H1 (cell line): Measurements from ENCODE around the gene BOLA3. TPM values are rescaled to one million over a fixed set of nuclear protein-coding genes. Genes with fewer than 3 reads are reported as not detected.

Experiments used
- BRCA1 ChIP-seq: IDR thresholded peaks from 2 replicates; pipeline ENCODE4 v1.6.1; 2012; ENCODE audit warnings: low read depth, low read length, improper control_type of control experiment
- GABPA ChIP-seq: IDR thresholded peaks from 2 replicates; pipeline ENCODE4 v1.6.1; 2011; ENCODE audit warnings: mild to moderate bottlenecking, low read length, moderate library complexity, borderline replicate concordance; ENCODE audit not compliant: insufficient read depth
- KDM5A ChIP-seq: fragments of 200-600 bp; IDR thresholded peaks from 2 replicates; pipeline ENCODE4 v1.7.1; 2012; ENCODE audit warnings: mild to moderate bottlenecking, low read length, inconsistent platforms, mixed read lengths
- polyA plus RNA-seq, 7 experiments: library from polyadenylated mRNA; depleted of rRNA in 3 of 7; stranded (reverse) in 5 of 7; unstranded in 2 of 7; fragments of >200 nt in 5 of 7; fragments of 200-250 nt in 2 of 7; gene quantifications; 1 replicate in 5 of 7; 2 replicates in 1 of 7; 4 replicates in 1 of 7; pipeline versions ENCODE4 v1.2.1 to v1.2.3, GENCODE V29; 2011 to 2013; ENCODE audit warnings: missing spikeins in 2 of 7, mixed read lengths in 2 of 7
- total RNA-seq: library from RNA; stranded (reverse); fragmentation: NEBNext Ultra II Directional; extraction: Animal tissue kit (Norgen Biotek cat#: 25700); gene quantifications from 2 replicates; pipeline ENCODE4 v1.2.1, GENCODE V29; 2021
- TF ChIP-seq, protein P1 (sequence below): IDR thresholded peaks from 2 replicates; pipeline ENCODE4 v1.6.1; 2012; ENCODE audit warnings: inconsistent platforms

The BOLA3 gene
- total and polyA plus RNA-seq, 2 of the 8 experiments (the other 6 are each of a cell fraction or from before 2014, with no cell fraction given): 46.1 to 67.3 TPM

DNA sequence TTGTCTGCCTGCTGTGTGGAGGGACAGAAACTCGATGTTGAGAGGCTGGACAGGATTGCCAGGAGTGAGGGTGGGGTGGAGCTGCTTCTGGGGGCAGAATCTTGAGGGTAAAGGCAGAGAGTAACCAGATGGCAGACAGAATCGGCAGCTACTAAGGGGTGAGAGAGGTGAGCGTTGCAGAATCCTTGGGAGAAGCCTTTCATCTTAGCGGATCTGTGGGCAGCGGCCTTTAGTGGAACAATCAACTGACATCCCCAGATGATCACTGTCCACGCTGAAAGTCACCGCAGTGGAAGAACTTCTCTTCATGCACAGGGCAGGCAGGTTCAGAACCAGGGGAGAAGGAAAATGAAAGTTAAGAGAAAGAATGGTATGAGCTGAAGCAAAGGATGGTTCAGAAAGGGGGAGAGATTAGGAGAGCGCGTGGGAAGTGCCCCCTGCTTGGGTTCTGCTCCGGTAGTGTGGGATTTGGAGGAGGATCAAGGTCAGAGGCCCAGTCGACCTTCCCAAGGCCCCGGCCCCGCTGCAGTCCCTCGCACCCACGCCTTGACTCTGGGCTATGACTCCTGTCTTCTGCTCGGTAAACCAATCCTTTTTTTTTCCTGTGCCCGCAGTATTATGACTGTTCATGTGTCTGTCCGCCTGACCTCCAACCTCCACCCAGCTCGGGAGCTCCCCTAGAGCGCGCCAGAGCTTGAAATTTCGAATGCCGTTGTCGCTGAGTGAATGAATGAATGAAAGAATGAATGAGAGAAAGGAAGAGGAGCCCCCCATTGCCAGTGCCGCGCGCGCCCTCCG lies 584 bp downstream of the BOLA3 start (continued):
- TF ChIP-seq KDM5A (no peak), GABPA (no peak), BRCA1 (no peak)
- TF ChIP-seq, protein P1, sequence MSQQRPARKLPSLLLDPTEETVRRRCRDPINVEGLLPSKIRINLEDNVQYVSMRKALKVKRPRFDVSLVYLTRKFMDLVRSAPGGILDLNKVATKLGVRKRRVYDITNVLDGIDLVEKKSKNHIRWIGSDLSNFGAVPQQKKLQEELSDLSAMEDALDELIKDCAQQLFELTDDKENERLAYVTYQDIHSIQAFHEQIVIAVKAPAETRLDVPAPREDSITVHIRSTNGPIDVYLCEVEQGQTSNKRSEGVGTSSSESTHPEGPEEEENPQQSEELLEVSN: no peak
